ENCODE measurements around the gene HOXA4.

HOXA4 gene

GRCh38 chr7:27137640-27138315 is 7.2 kb upstream of the HOXA4 start:
- Histone ChIP-seq H3K18ac (ENCODE audit: low read length) (no peak overlapping the region), H2BK120ac (ENCODE audit: low read depth, low read length) (no peak overlapping the region), H2BK5ac (ENCODE audit: low read length) (no peak overlapping the region), H2AK5ac (ENCODE audit: low read length) (no peak overlapping the region), H3K36me3 (ENCODE audit: control insufficient read depth, insufficient read depth, low read length) (no peaks in the 10 kb centered on the region), H3K27me3 (ENCODE audit: insufficient read depth, low read length, poor library complexity) (peaks cover 96% of the 10 kb centered on the region), H3K27ac (ENCODE audit: low read depth, low read length) (no peak overlapping the region), H4K8ac (ENCODE audit: low read depth, low read length) (no peak overlapping the region), H2BK15ac (replicated peaks; ENCODE audit: low read depth) (no peak overlapping the region), H3K4me2 (ENCODE audit: low read length) (no peak overlapping the region), H3K23ac (ENCODE audit: low read length) (no peak overlapping the region), H4K5ac (ENCODE audit: low read length) (no peak overlapping the region), H3K56ac (ENCODE audit: low read length) (no peak overlapping the region), H3K9ac (ENCODE audit: low read length) (no peak overlapping the region), H3K79me1 (ENCODE audit: low read length) (no peaks in the 10 kb centered on the region), H3K4ac (ENCODE audit: low read depth, low read length) (no peak overlapping the region), H3K79me2 (ENCODE audit: control insufficient read depth, insufficient read depth, low read length) (no peaks in the 10 kb centered on the region), H3K4me3 (ENCODE audit: low read length) (no peak overlapping the region), H3K4me1 (ENCODE audit: control insufficient read depth, low read depth, low read length) (no peaks in the 10 kb centered on the region)
- no peak for DNase-seq
- no CpG with 5 or more reads among the region's 2 CpGs for WGBS (ENCODE audit: extremely low coverage, insufficient coverage, low lambda C conversion rate)

DNA sequence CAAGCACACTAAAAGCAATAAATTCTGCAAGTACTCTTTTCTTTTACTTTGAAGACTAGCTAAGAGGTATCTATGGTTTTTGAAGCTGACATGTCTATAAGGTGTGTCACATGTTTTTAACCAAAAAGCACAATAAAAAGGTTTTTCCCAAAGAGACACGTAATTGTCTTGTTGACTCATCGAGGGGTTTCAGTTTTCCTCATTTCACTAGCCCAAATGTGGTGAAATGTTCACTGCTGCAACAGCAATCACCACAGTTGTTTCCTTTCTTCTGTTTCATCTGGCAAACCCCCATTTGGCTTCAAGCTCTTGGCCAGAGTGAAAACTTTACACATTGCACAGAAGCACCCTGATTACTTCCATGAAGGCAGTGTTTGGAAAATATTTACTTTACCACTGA is 3.8 kb upstream of the HOXA4 start:
- Histone ChIP-seq H3K4ac (ENCODE audit: low read depth, low read length) (no peak overlapping the region), H2AK5ac (ENCODE audit: low read length) (no peak overlapping the region), H3K4me1 (ENCODE audit: control insufficient read depth, low read depth, low read length) (no peaks in the 10 kb centered on the region), H3K27ac (ENCODE audit: low read depth, low read length) (no peak overlapping the region), H4K8ac (ENCODE audit: low read depth, low read length) (no peak overlapping the region), H3K23ac (ENCODE audit: low read length) (no peak overlapping the region), H2BK5ac (ENCODE audit: low read length) (no peak overlapping the region), H3K36me3 (ENCODE audit: control insufficient read depth, insufficient read depth, low read length) (no peaks in the 10 kb centered on the region), H3K4me3 (ENCODE audit: low read length) (no peak overlapping the region), H3K18ac (ENCODE audit: low read length) (no peak overlapping the region), H3K79me2 (ENCODE audit: control insufficient read depth, insufficient read depth, low read length) (no peaks in the 10 kb centered on the region), H3K79me1 (ENCODE audit: low read length) (no peaks in the 10 kb centered on the region), H2BK15ac (replicated peaks; ENCODE audit: low read depth) (no peak overlapping the region), H3K9ac (ENCODE audit: low read length) (no peak overlapping the region), H3K56ac (ENCODE audit: low read length) (no peak overlapping the region), H3K4me2 (ENCODE audit: low read length) (no peak overlapping the region), H3K27me3 (ENCODE audit: insufficient read depth, low read length, poor library complexity) (peaks cover 89% of the 10 kb centered on the region), H2BK120ac (ENCODE audit: low read depth, low read length) (no peak overlapping the region), H4K5ac (ENCODE audit: low read length) (no peak overlapping the region)
- WGBS (ENCODE audit: extremely low coverage, insufficient coverage, low lambda C conversion rate), result no CpG with 5 or more reads among the region's 2 CpGs
- DNase-seq, result no peak

DNA sequence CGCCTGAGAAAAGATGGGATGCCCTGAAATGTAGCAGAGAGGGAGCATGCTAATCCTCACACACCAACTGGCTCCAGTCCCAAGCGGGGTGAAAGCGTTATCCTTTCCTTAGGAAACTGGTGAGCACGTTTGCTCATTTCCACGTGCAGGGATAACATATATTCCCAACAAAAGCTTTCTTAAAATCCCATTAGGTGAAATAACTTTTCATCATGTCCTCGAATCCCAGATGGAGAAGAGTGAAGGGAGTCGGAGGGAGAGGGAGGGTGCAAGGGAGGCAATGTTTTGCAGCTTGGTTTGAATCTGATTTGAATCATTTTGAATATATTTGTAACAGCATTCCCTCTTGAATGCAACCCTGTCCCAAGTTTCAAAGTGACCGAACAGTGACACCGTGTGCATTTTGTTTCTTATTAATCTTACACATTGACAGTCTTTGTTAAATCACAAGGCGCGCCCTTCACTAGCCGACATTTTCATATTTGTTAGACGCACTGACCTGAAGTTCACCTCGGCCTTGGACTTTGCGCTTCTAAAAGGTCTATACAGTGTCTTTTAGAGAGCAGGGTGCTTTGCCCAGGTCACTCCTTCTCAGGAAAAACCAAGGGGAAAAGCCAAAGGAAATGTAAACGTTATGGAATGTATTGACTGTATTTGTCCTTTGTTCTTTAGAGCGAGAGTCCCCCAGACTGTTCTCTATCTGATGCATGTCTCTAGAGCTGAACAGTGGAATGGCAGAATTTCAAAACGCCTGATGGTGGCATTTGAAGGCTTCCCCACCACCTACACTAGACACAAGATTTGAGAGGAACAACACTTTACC is 3.1 kb upstream of the HOXA4 start:
- no peak overlapping the region for H2BK5ac ChIP-seq (ENCODE audit: low read length)
- H4K8ac ChIP-seq (ENCODE audit: low read depth, low read length), result no peak overlapping the region
- no peak overlapping the region for H3K23ac ChIP-seq (ENCODE audit: low read length)
- H3K4me3 ChIP-seq (ENCODE audit: low read length), result no peak overlapping the region
- H2BK120ac ChIP-seq (ENCODE audit: low read depth, low read length), result no peak overlapping the region
- no peaks in the 10 kb centered on the region for H3K79me1 ChIP-seq (ENCODE audit: low read length)
- H3K9ac ChIP-seq (ENCODE audit: low read length), result no peak overlapping the region
- no CpG with 5 or more reads among the region's 18 CpGs for WGBS (ENCODE audit: extremely low coverage, insufficient coverage, low lambda C conversion rate)
- H4K5ac ChIP-seq (ENCODE audit: low read length), result no peak overlapping the region
- H3K27me3 ChIP-seq (ENCODE audit: insufficient read depth, low read length, poor library complexity), result peaks cover 89% of the 10 kb centered on the region
- H3K79me2 ChIP-seq (ENCODE audit: control insufficient read depth, insufficient read depth, low read length), result no peaks in the 10 kb centered on the region
- no peaks in the 10 kb centered on the region for H3K4me1 ChIP-seq (ENCODE audit: control insufficient read depth, low read depth, low read length)
- H3K36me3 ChIP-seq (ENCODE audit: control insufficient read depth, insufficient read depth, low read length), result no peaks in the 10 kb centered on the region
- H3K18ac ChIP-seq (ENCODE audit: low read length), result no peak overlapping the region
- H3K4me2 ChIP-seq (ENCODE audit: low read length), result no peak overlapping the region
- H3K4ac ChIP-seq (ENCODE audit: low read depth, low read length), result no peak overlapping the region
- no peak overlapping the region for H3K56ac ChIP-seq (ENCODE audit: low read length)
- DNase-seq, result no peak
- no peak overlapping the region for H2BK15ac ChIP-seq (replicated peaks; ENCODE audit: low read depth)
- no peak overlapping the region for H3K27ac ChIP-seq (ENCODE audit: low read depth, low read length)
- H2AK5ac ChIP-seq (ENCODE audit: low read length), result no peak overlapping the region

DNA sequence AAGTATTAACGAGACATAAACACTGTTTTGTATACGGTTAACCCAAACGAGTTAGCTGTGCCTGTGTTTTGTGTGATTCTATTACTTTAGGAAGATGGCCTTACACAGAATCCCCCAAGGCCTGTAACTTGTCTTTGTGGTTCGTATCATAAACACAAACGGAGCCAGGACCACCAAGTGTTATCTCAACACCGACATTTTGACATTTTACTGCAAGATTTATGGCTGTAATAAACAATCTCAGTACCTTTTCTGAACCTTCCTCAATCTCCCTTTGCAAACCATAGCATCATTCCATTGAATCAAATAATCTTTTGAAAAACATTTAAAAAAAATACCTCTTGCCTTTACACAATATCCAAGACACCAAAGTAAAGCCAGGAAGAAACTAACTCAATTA is 2.4 kb upstream of the HOXA4 start:
- H2BK120ac ChIP-seq (ENCODE audit: low read depth, low read length), result no peak overlapping the region
- H3K27ac ChIP-seq (ENCODE audit: low read depth, low read length), result no peak overlapping the region
- no CpG with 5 or more reads among the region's 6 CpGs for WGBS (ENCODE audit: extremely low coverage, insufficient coverage, low lambda C conversion rate)
- no peak for DNase-seq
- H4K8ac ChIP-seq (ENCODE audit: low read depth, low read length), result no peak overlapping the region
- no peak overlapping the region for H2BK15ac ChIP-seq (replicated peaks; ENCODE audit: low read depth)
- no peak overlapping the region for H2AK5ac ChIP-seq (ENCODE audit: low read length)
- H3K23ac ChIP-seq (ENCODE audit: low read length), result no peak overlapping the region
- no peaks in the 10 kb centered on the region for H3K4me1 ChIP-seq (ENCODE audit: control insufficient read depth, low read depth, low read length)
- H2BK5ac ChIP-seq (ENCODE audit: low read length), result no peak overlapping the region
- H3K79me2 ChIP-seq (ENCODE audit: control insufficient read depth, insufficient read depth, low read length), result no peaks in the 10 kb centered on the region
- no peak overlapping the region for H3K4me2 ChIP-seq (ENCODE audit: low read length)
- no peak overlapping the region for H3K18ac ChIP-seq (ENCODE audit: low read length)
- peaks cover 88% of the 10 kb centered on the region for H3K27me3 ChIP-seq (ENCODE audit: insufficient read depth, low read length, poor library complexity)
- H3K4ac ChIP-seq (ENCODE audit: low read depth, low read length), result no peak overlapping the region
- H3K79me1 ChIP-seq (ENCODE audit: low read length), result no peaks in the 10 kb centered on the region
- H3K4me3 ChIP-seq (ENCODE audit: low read length), result no peak overlapping the region
- no peaks in the 10 kb centered on the region for H3K36me3 ChIP-seq (ENCODE audit: control insufficient read depth, insufficient read depth, low read length)
- H3K56ac ChIP-seq (ENCODE audit: low read length), result no peak overlapping the region
- H4K5ac ChIP-seq (ENCODE audit: low read length), result no peak overlapping the region
- no peak overlapping the region for H3K9ac ChIP-seq (ENCODE audit: low read length)

DNA sequence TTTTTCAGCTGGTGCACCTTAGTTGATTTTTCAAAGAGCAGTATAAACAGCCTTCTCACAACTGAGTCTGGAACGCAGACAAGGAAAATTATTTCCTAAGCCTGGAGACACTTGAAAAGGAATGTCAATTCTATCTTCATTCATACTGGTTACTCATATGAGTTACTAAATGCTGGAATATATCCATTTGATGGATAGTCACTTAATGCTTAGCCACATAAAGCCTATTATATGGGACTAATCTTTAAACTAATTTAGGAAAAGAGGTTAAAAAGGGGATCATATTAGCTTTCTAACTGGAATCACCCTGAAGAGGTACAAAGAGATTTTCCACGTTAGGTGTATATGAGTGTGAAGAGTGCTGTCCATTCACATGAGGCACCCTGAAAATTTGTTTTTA is 1.7 kb upstream of the HOXA4 start:
- no peak overlapping the region for H3K18ac ChIP-seq (ENCODE audit: low read length)

More for the DNA sequence above, 1.7 kb upstream of the HOXA4 start:
- H4K8ac ChIP-seq (ENCODE audit: low read depth, low read length), result no peak overlapping the region
- no peak overlapping the region for H4K5ac ChIP-seq (ENCODE audit: low read length)
- H2BK120ac ChIP-seq (ENCODE audit: low read depth, low read length), result no peak overlapping the region
- H3K23ac ChIP-seq (ENCODE audit: low read length), result no peak overlapping the region
- H3K27me3 ChIP-seq (ENCODE audit: insufficient read depth, low read length, poor library complexity), result peaks cover 88% of the 10 kb centered on the region
- WGBS (ENCODE audit: extremely low coverage, insufficient coverage, low lambda C conversion rate), result no CpG with 5 or more reads among the region's 2 CpGs
- no peaks in the 10 kb centered on the region for H3K36me3 ChIP-seq (ENCODE audit: control insufficient read depth, insufficient read depth, low read length)
- H2AK5ac ChIP-seq (ENCODE audit: low read length), result no peak overlapping the region
- H3K4me2 ChIP-seq (ENCODE audit: low read length), result no peak overlapping the region
- DNase-seq, result no peak
- H2BK15ac ChIP-seq (replicated peaks; ENCODE audit: low read depth), result no peak overlapping the region
- H2BK5ac ChIP-seq (ENCODE audit: low read length), result no peak overlapping the region
- no peak overlapping the region for H3K4me3 ChIP-seq (ENCODE audit: low read length)
- H3K79me1 ChIP-seq (ENCODE audit: low read length), result no peaks in the 10 kb centered on the region
- no peaks in the 10 kb centered on the region for H3K79me2 ChIP-seq (ENCODE audit: control insufficient read depth, insufficient read depth, low read length)
- no peak overlapping the region for H3K27ac ChIP-seq (ENCODE audit: low read depth, low read length)
- no peaks in the 10 kb centered on the region for H3K4me1 ChIP-seq (ENCODE audit: control insufficient read depth, low read depth, low read length)
- no peak overlapping the region for H3K56ac ChIP-seq (ENCODE audit: low read length)
- no peak overlapping the region for H3K9ac ChIP-seq (ENCODE audit: low read length)
- no peak overlapping the region for H3K4ac ChIP-seq (ENCODE audit: low read depth, low read length)

All from mesendoderm (in vitro differentiated cells).